Measurements from ENCODE around the gene PRKG1.

Gene PRKG1

DNA sequence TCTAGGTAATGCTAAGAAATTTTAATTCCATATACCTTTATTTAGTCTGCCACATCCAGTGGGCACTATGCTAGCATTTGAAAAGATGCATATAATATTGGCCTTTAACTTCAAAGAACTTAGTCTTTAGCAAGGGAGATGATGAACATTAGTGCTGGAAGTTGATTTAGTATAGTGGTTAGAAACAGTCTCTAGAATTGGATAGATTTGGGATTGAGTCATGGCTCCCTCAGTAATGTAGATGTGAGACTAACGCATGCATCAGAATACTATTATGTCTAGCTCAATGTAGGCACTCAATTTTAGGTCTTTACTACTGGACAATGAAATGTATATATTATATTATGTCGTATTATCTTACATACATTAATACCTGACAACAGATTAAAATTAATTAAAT, 1245.6 kb downstream of the PRKG1 start:
- no peak for DNase-seq
- Histone ChIP-seq H3K4me3 (ENCODE audit: low read depth, low read length) (no peak overlapping the region), H3K9me3 (ENCODE audit: severe bottlenecking) (no peaks in the 10 kb centered on the region), H3K36me3 (no peaks in the 10 kb centered on the region), H3K27ac (no peak overlapping the region), H3K27me3 (ENCODE audit: insufficient read depth, low read depth, severe bottlenecking) (peaks cover 9% of the 10 kb centered on the region)
- TF ChIP-seq, protein P1, sequence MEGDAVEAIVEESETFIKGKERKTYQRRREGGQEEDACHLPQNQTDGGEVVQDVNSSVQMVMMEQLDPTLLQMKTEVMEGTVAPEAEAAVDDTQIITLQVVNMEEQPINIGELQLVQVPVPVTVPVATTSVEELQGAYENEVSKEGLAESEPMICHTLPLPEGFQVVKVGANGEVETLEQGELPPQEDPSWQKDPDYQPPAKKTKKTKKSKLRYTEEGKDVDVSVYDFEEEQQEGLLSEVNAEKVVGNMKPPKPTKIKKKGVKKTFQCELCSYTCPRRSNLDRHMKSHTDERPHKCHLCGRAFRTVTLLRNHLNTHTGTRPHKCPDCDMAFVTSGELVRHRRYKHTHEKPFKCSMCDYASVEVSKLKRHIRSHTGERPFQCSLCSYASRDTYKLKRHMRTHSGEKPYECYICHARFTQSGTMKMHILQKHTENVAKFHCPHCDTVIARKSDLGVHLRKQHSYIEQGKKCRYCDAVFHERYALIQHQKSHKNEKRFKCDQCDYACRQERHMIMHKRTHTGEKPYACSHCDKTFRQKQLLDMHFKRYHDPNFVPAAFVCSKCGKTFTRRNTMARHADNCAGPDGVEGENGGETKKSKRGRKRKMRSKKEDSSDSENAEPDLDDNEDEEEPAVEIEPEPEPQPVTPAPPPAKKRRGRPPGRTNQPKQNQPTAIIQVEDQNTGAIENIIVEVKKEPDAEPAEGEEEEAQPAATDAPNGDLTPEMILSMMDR (IDR thresholded peaks at IDR 0.05; ENCODE audit: low read depth, low read length): no peak

DNA sequence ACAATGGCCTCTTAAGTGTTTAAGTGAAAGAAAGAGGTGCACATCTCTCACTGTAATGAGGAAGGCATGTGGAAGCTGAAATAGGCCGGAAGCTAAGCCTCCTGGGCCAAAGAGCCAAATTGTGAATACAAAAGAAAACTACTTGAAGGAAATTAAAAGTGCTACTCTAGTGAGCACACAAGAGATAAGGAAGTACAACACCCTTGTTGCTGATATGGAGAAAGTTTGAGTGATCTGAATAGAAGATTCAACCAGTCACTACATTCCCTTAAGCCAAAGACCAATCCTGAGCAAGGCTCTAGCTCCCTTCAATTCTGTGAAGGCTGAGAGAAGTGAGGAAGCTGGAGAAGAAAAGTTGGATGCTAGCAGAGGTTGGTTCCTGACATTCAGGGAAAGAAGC, 1248.0 kb downstream of the PRKG1 start:
- no peak for DNase-seq
- TF ChIP-seq, protein P1 (IDR thresholded peaks at IDR 0.05; ENCODE audit: low read depth, low read length): no peak
- H3K9me3 ChIP-seq (ENCODE audit: severe bottlenecking): no peaks in the 10 kb centered on the region
- H3K27ac ChIP-seq: no peak overlapping the region
- no peak overlapping the region for H3K4me3 ChIP-seq (ENCODE audit: low read depth, low read length)
- no peaks in the 10 kb centered on the region for H3K36me3 ChIP-seq
- H3K27me3 ChIP-seq (ENCODE audit: insufficient read depth, low read depth, severe bottlenecking): peaks cover 4% of the 10 kb centered on the region

DNA sequence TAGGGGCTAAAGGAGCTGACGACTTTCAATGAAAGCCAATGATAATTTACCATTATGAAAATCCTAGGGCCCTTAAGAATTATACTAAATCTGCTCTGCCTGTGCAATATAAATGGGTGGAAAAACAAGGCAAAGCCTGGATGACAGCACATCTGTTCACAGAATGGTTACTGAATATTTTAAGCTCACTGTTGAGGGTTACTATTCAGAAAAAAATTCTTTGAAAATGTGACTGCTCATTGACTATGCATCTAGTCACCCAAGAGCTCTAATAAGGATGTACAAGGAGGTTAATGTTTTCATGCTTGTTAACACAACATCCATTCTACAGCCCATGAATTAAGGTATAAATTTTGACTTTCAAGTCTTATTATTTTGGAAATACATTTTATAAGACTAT, 1248.6 kb downstream of the PRKG1 start:
- TF ChIP-seq, protein P1 (IDR thresholded peaks at IDR 0.05; ENCODE audit: low read depth, low read length): no peak
- H3K27ac ChIP-seq: no peak overlapping the region
- DNase-seq: no peak

DNA sequence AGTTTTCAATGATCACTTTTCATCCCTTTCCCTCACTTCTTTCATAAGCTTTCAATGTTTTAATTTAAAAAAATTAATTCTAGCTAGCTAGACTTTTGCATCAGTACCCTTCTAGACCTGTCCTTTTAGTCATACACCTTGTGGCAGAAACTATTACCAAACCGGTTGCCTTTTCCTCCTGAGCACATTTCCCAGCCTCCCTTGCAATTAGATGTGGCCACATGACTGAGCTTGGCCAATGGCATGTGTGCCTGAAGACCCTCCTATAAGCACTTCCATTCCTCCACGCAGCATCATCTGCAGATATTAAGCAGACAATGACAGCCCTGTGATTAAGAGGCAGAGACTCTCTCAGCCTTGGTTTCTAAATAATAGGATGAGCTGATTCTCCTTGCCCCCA, 1252.1 kb downstream of the PRKG1 start:
- no peak overlapping the region for H3K27ac ChIP-seq
- no peaks in the 10 kb centered on the region for H3K36me3 ChIP-seq

More for the DNA sequence above, 1248.6 kb downstream of the PRKG1 start:
- Histone ChIP-seq H3K36me3 (no peaks in the 10 kb centered on the region), H3K27me3 (ENCODE audit: insufficient read depth, low read depth, severe bottlenecking) (peaks cover 3% of the 10 kb centered on the region), H3K9me3 (ENCODE audit: severe bottlenecking) (no peaks in the 10 kb centered on the region), H3K4me3 (ENCODE audit: low read depth, low read length) (no peak overlapping the region)

DNA sequence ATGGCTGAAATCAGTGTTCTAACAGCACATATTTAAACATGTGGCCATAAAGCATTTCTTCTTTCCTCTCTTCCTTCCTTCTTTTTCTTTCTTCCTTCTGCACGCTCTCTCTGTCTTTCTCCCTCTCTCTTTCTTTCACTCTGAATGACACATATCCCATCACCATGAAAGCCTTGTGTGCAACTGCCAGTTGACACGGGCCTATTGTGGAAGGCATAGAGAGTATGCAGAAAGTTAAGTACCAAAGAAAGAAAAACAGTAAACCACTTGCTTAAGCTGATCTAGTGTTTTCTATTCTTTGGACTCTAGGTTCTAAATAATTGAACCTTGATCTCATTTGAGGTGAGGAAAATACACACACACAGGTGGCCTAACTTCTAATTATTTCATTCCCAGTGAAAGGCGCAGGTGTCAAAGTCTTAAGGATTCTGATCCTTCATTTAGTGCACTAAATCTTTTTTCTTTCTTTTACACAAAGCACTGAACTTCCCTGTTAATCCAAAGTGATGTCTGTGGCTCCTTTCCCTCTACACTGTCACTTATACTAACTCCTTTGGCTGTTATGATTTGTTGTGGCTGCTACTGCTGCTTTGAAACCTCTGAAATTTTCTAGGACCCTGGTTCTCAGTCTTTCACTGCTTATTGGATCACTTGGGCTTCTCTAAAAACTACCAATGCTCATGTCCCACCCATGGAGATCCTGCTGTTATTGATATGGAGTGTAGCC, 1257.5 kb downstream of the PRKG1 start:
- H3K9me3 ChIP-seq (ENCODE audit: severe bottlenecking): no peaks in the 10 kb centered on the region
- H3K36me3 ChIP-seq: no peaks in the 10 kb centered on the region
- TF ChIP-seq, protein P1 (IDR thresholded peaks at IDR 0.05; ENCODE audit: low read depth, low read length): no peak
- no peak for DNase-seq
- no peak overlapping the region for H3K27ac ChIP-seq
- no peaks in the 10 kb centered on the region for H3K27me3 ChIP-seq (ENCODE audit: insufficient read depth, low read depth, severe bottlenecking)
- H3K4me3 ChIP-seq (ENCODE audit: low read depth, low read length): no peak overlapping the region

More for the DNA sequence above, 1252.1 kb downstream of the PRKG1 start:
- no peaks in the 10 kb centered on the region for H3K9me3 ChIP-seq (ENCODE audit: severe bottlenecking)
- no peak for DNase-seq
- no peaks in the 10 kb centered on the region for H3K27me3 ChIP-seq (ENCODE audit: insufficient read depth, low read depth, severe bottlenecking)
- no peak overlapping the region for H3K4me3 ChIP-seq (ENCODE audit: low read depth, low read length)
- TF ChIP-seq, protein P1 (IDR thresholded peaks at IDR 0.05; ENCODE audit: low read depth, low read length): no peak

DNA sequence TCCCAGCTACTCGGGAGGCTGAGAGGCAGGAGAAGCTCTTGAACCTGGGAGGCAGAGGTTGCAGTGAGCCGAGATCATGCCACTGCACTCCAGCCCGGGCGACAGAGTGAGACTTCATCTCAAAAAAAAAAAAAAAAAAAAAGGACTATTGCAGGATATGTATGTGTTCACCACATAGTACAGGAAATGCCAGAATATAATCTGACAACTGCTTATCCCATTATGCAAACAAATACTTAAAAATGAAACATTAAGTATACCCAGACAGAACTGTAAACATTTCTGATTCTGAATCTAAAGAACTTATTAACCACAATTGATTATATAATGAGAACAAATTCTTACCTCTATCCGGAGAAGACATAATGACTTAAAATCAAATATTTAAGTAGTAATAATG, 1258.5 kb downstream of the PRKG1 start:
- Histone ChIP-seq H3K27me3 (ENCODE audit: insufficient read depth, low read depth, severe bottlenecking) (no peaks in the 10 kb centered on the region), H3K36me3 (no peaks in the 10 kb centered on the region), H3K9me3 (ENCODE audit: severe bottlenecking) (no peaks in the 10 kb centered on the region), H3K27ac (no peak overlapping the region), H3K4me3 (ENCODE audit: low read depth, low read length) (no peak overlapping the region)
- TF ChIP-seq, protein P1 (IDR thresholded peaks at IDR 0.05; ENCODE audit: low read depth, low read length): no peak
- DNase-seq: no peak

Data from WERI-Rb-1 (cell line).